ENCODE results near the gene PRR27.

Gene PRR27

DNA sequence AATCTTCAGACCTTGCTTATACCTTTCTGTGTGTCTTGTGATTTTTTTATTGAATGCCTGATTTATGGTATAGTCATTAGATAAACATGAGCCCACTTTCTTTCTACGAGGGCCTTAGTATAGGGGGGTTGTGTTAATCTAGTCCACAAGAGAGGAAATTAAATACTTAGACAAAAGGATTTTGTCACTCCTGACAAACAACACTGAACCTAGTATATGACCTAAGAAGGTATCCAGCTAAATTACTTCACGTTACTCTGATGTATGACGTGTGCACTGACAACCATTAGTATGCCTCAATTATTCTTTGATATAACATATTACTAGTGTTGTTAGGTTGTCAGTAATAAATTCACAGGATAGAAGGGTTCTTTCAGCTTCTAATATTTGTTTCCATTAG is 2.8 kb upstream of the PRR27 start:
- in situ Hi-C loops (cut with MboI; ENCODE audit: low pct_unique_long_range_greater_than_20kb, low sequenced_read_pairs, unreplicated experiment) = no loop called here
- DNase-seq (ENCODE audit: low spot score) = no peak
- TF ChIP-seq, protein P1, sequence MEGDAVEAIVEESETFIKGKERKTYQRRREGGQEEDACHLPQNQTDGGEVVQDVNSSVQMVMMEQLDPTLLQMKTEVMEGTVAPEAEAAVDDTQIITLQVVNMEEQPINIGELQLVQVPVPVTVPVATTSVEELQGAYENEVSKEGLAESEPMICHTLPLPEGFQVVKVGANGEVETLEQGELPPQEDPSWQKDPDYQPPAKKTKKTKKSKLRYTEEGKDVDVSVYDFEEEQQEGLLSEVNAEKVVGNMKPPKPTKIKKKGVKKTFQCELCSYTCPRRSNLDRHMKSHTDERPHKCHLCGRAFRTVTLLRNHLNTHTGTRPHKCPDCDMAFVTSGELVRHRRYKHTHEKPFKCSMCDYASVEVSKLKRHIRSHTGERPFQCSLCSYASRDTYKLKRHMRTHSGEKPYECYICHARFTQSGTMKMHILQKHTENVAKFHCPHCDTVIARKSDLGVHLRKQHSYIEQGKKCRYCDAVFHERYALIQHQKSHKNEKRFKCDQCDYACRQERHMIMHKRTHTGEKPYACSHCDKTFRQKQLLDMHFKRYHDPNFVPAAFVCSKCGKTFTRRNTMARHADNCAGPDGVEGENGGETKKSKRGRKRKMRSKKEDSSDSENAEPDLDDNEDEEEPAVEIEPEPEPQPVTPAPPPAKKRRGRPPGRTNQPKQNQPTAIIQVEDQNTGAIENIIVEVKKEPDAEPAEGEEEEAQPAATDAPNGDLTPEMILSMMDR (IDR thresholded peaks at IDR 0.05; ENCODE audit: extremely low read depth, insufficient read depth, missing control alignments) = no peak

DNA sequence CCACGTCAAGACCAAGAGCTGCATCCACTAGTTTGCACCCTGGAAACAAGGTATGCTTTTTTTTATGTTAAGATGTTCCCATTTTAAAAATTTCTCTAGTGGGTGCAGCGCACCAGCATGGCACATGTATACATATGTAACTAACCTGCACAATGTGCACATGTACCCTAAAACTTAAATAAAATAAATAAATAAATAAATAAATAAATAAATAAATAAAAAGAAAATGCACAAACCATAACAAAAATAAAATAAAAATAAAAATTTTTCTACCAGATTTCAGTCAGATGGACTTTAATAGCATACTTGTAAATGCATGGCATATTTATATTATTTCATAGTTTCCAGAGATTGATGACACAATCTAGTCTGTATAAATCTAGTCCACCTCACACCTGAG is 1.9 kb upstream of the PRR27 start:
- in situ Hi-C loops (cut with MboI; ENCODE audit: low pct_unique_long_range_greater_than_20kb, low sequenced_read_pairs, unreplicated experiment) = no loop called here
- TF ChIP-seq, protein P1 (IDR thresholded peaks at IDR 0.05; ENCODE audit: extremely low read depth, insufficient read depth, missing control alignments) = no peak

DNA sequence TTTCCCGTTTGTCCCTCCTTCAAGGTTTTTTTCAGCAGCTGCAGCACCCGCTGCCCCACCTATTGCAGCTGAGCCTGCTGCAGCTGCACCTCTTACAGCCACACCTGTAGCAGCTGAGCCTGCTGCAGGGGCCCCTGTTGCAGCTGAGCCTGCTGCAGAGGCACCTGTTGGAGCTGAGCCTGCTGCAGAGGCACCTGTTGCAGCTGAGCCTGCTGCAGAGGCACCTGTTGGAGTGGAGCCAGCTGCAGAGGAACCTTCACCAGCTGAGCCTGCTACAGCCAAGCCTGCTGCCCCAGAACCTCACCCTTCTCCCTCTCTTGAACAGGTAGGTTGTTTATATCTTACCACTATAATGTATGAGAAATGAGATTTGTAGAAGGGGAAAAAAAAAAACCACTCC is 4.5 kb downstream of the PRR27 start:
- in situ Hi-C loops (cut with MboI; ENCODE audit: low pct_unique_long_range_greater_than_20kb, low sequenced_read_pairs, unreplicated experiment) = no loop called here

More for the DNA sequence above, 1.9 kb upstream of the PRR27 start:
- DNase-seq (ENCODE audit: low spot score) = no peak

DNA sequence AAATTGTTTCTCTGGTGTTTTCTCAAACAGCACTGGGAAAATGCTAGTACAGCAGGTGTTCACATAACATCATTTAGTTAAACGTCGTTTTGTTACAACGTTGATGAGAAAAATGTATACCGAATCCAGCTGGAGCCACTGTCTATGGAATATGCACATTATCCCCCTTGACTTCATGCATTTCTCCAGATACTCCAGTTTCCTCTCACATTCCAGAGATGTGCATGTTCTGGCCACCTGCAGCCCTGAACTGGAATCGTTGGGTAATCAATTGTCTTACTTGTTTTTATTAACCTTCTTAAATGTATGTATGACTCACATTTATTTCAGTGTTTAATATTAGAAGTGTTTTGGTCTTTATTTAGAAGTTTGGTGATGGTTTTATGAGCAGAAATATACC is 23.1 kb downstream of the PRR27 start:
- TF ChIP-seq, protein P1 (IDR thresholded peaks at IDR 0.05; ENCODE audit: extremely low read depth, insufficient read depth, missing control alignments) = no peak
- in situ Hi-C loops (cut with MboI; ENCODE audit: low pct_unique_long_range_greater_than_20kb, low sequenced_read_pairs, unreplicated experiment) = loop anchor here (25.0 kb wide), 2 partner anchors 265 to 490 kb away; no protein-coding TSS in a partner anchor
- DNase-seq (ENCODE audit: low spot score) = no peak

More for the DNA sequence above, 4.5 kb downstream of the PRR27 start:
- TF ChIP-seq, protein P1 (IDR thresholded peaks at IDR 0.05; ENCODE audit: extremely low read depth, insufficient read depth, missing control alignments) = no peak
- no peak for DNase-seq (ENCODE audit: low spot score)

DNA sequence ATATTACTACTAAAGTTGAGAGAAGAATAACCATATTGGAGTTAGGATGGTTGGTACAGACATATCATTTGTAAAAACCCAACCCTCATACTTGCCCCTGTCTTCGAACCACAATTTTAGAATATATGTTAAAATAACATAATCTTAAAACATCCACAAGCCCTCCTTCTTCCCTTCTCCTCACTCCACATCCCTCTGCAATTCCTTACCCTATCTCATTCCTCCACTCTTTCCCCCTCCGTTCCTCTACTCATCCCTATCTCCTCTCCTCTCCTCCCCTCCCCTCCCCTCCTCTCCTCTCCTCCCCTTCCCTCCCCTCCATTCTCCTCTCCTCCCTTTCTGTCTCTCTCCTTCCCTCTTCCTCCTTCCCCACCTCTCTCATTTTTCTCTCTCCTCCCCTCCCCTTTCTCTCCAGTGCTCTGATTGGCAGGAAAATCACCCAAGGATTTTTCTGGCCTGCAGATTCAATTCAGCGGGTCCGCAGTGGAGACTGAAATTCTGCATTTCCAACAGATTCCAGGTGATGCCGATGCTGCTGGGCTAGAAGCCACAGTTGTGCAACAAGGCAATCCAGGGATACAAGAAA is 24.1 kb downstream of the PRR27 start:
- TF ChIP-seq, protein P1 (IDR thresholded peaks at IDR 0.05; ENCODE audit: extremely low read depth, insufficient read depth, missing control alignments) = no peak
- DNase-seq (ENCODE audit: low spot score) = no peak
- in situ Hi-C loops (cut with MboI; ENCODE audit: low pct_unique_long_range_greater_than_20kb, low sequenced_read_pairs, unreplicated experiment) = loop anchor here (25.0 kb wide), 2 partner anchors 266 to 491 kb away; no protein-coding TSS in a partner anchor

DNA sequence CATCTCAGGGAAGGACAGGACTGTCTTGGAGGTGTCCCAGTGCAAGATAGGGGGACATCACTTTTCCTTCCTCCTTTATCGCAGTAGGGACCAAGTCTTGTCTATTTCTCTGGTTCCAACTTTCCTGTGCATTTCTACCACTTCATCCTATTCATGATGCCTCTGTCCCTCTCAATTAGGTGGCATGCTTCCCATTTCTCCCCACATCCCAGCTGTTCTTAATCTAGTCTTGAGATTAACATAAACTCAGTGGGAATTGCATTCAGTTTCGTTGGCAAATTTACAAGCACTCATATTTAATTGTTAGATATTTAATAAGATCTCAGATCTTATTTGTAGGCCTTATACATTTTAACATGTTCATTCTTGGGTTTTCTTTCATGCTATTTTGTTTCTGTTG is 25.8 kb downstream of the PRR27 start:
- TF ChIP-seq, protein P1 (IDR thresholded peaks at IDR 0.05; ENCODE audit: extremely low read depth, insufficient read depth, missing control alignments) = no peak
- no peak for DNase-seq (ENCODE audit: low spot score)
- in situ Hi-C loops (cut with MboI; ENCODE audit: low pct_unique_long_range_greater_than_20kb, low sequenced_read_pairs, unreplicated experiment) = loop anchor here (25.0 kb wide), 2 partner anchors 268 to 493 kb away; no protein-coding TSS in a partner anchor
